ENCODE data around the gene UBL4B. TPM values are rescaled to one million over a fixed set of nuclear protein-coding genes. Genes with fewer than 3 reads are reported as not detected.
A peak's percentile ranks its signal among the peaks of the same experiment; 100 is the strongest.

The UBL4B gene
- total RNA-seq, 2 donors from 2014 or later = not detected

GRCh38 chr1:110144366-110144765, 32.1 kb downstream of the UBL4B start:
- H3K4me1 ChIP-seq = no peaks in the 10 kb centered on the region
- 39 to 40% methylated on average over 3 of the region's 3 CpGs for WGBS, 2 donors
- no peaks in the 10 kb centered on the region for H3K9me3 ChIP-seq
- H3K27me3 ChIP-seq = peaks cover 0 to 3% of the 10 kb centered on the region in 2 donors
- DNase-seq (no peak), ATAC-seq (no peak)
- H3K27ac ChIP-seq = no peak overlapping the region
- H3K4me3 ChIP-seq = no peak overlapping the region
- no peak for TF ChIP-seq CTCF (IDR thresholded peaks at IDR 0.05)
- no peak for TF ChIP-seq POLR2A (IDR thresholded peaks at IDR 0.05)
- H3K36me3 ChIP-seq (replicated peaks in 1 of 2; ENCODE audit: insufficient read depth in 1 of 2, low read depth in 2 of 2) = no peaks in the 10 kb centered on the region
- intact Hi-C loops (cut with DNase I) = no loop called here

GRCh38 chr1:110148961-110149360, 36.7 kb downstream of the UBL4B start:
- ATAC-seq = no peak
- Histone ChIP-seq H3K4me3 (no peak overlapping the region), H3K27me3 (peaks cover 0 to 3% of the 10 kb centered on the region in 2 donors), H3K9me3 (no peaks in the 10 kb centered on the region), H3K4me1 (peaks cover 13% of the 10 kb centered on the region), H3K27ac (no peak overlapping the region), H3K36me3 (replicated peaks in 1 of 2; ENCODE audit: insufficient read depth in 1 of 2, low read depth in 2 of 2) (no peaks in the 10 kb centered on the region)
- no peak for TF ChIP-seq POLR2A (IDR thresholded peaks at IDR 0.05)
- no peak for TF ChIP-seq CTCF (IDR thresholded peaks at IDR 0.05)
- no peak for DNase-seq
- WGBS, 2 donors = 38% methylated on average over 4 of the region's 4 CpGs
- intact Hi-C loops (cut with DNase I) = no loop called here

- peak in 1 of 3 donors; percentile 17 for TF ChIP-seq POLR2A (IDR thresholded peaks at IDR 0.05)
- TF ChIP-seq CTCF (IDR thresholded peaks at IDR 0.05) = peak in 2 of 7 experiments; percentile 4 to 12
- no peak within 1 kb of the TSS for H3K4me3 ChIP-seq
- no peak within 1 kb of the TSS for H3K27ac ChIP-seq
- 1 to 3% methylated on average over 35 to 99 of the region's 104 CpGs for WGBS, 2 donors
- no peaks in the 10 kb centered on the region for H3K36me3 ChIP-seq (replicated peaks in 1 of 2; ENCODE audit: insufficient read depth in 1 of 2, low read depth in 2 of 2)
- peaks cover 0 to 3% of the 10 kb centered on the region in 2 donors for H3K27me3 ChIP-seq
- intact Hi-C loops (cut with DNase I) = no loop called here
- DNase-seq = peak in 2 of 4 donors; percentile 29 to 31
- H3K9me3 ChIP-seq = no peaks in the 10 kb centered on the region
- ATAC-seq = peak; percentile 27
- peaks cover 13% of the 10 kb centered on the region for H3K4me1 ChIP-seq
These were observed 38.3 kb downstream of the UBL4B start, which contains the start of gene SLC6A17 for GRCh38 chr1:110150330-110151174. SLC6A17 (plus strand) TSS chr1:110150494; CDS start chr1:110166930, 16,436 bp downstream.

GRCh38 chr1:110151175-110151669, 39.0 kb downstream of the UBL4B start:
- Histone ChIP-seq H3K4me3 (no peak overlapping the region), H3K36me3 (replicated peaks in 1 of 2; ENCODE audit: insufficient read depth in 1 of 2, low read depth in 2 of 2) (no peaks in the 10 kb centered on the region), H3K27ac (no peak overlapping the region), H3K4me1 (peaks cover 13% of the 10 kb centered on the region), H3K9me3 (no peaks in the 10 kb centered on the region), H3K27me3 (peaks cover 0 to 3% of the 10 kb centered on the region in 2 donors)
- TF ChIP-seq POLR2A (IDR thresholded peaks at IDR 0.05) (no peak), CTCF (IDR thresholded peaks at IDR 0.05) (no peak)
- ATAC-seq (no peak), DNase-seq (no peak)
- intact Hi-C loops (cut with DNase I) = no loop called here
- WGBS, 2 donors = 8 to 16% methylated on average over 12 to 34 of the region's 37 CpGs

All from body of pancreas (tissue), 4 donors.